Peyer's patch (tissue), 4 donors: ENCODE results near the gene MYMX. TPM values are rescaled to one million over a fixed set of nuclear protein-coding genes. Genes with fewer than 3 reads are reported as not detected.
"Not testable (repeated sequence)": the region's sequence is repeated elsewhere in the genome, so short reads cannot be mapped to it uniquely, and the experiment has no call there.

Source experiments
- DNase-seq, 3 donors: peaks; one replicate each; pipeline ENCODE4 v3.0.0-alpha.2; 2017 to 2019
- H3K27ac ChIP-seq, 4 donors: fragments of 200-600 bp; sonication (generic); one replicate each; pipeline ENCODE4 v1.5.1; 2016 to 2019
- H3K27me3 ChIP-seq, 2 donors: fragments of 200-600 bp; sonication (generic); one replicate each; pipeline ENCODE4 v1.5.1; 2019
- H3K36me3 ChIP-seq, 3 donors: fragments of 200-600 bp; sonication (generic); one replicate each; pipeline ENCODE4 v1.5.1; 2016 to 2019
- H3K4me1 ChIP-seq, 4 donors: fragments of 200-600 bp; sonication (generic); one replicate each; pipeline ENCODE4 v1.5.1; 2016 to 2019
- H3K4me3 ChIP-seq, 4 donors: fragments of 200-600 bp; sonication (generic); 1 replicate in 3 of 4; 2 replicates in 1 of 4; pipeline ENCODE4 v1.5.1; 2016 to 2019; ENCODE audit warnings: mild to moderate bottlenecking in 1 of 4
- H3K9me3 ChIP-seq, 4 donors: fragments of 200-600 bp; sonication (generic); one replicate each; pipeline ENCODE4 v1.5.1; 2016 to 2019; ENCODE audit warnings: mild to moderate bottlenecking in 1 of 4
- CTCF ChIP-seq, 6 experiments: fragments of 450-650 bp in 4 of 6; fragments of 200-600 bp in 2 of 6; sonication (generic) in 1 of 6; IDR thresholded peaks; one replicate each; pipeline ENCODE4 v1.5.1; 2017 to 2019; ENCODE audit warnings: antibody characterized with exemption in 6 of 6, mild to moderate bottlenecking in 3 of 6, moderate library complexity in 1 of 6
- POLR2A ChIP-seq, 2 donors: fragments of 450-650 bp; IDR thresholded peaks; one replicate each; pipeline ENCODE4 v1.5.1; 2017; ENCODE audit warnings: antibody characterized with exemption in 2 of 2, mild to moderate bottlenecking in 2 of 2, moderate library complexity in 2 of 2
- total RNA-seq, 4 donors: library from RNA; depleted of rRNA; stranded (reverse); fragments of >200 nt; gene quantifications; one replicate each; pipeline ENCODE4 v1.1.0, GENCODE V29; 2016

MYMX gene
- total RNA-seq, 4 donors from 2014 or later: not detected

- no peak for TF ChIP-seq CTCF (IDR thresholded peaks at IDR 0.05)
- TF ChIP-seq POLR2A (IDR thresholded peaks at IDR 0.05): no peak
- Histone ChIP-seq H3K27me3 (no peaks in the 10 kb centered on the region), H3K4me3 (no peak overlapping the region), H3K36me3 (no peaks in the 10 kb centered on the region), H3K9me3 (no peaks in the 10 kb centered on the region), H3K27ac (peak overlapping the region in 2 of 4 donors; percentile 65 to 67), H3K4me1 (peaks cover 0 to 21% (median 0%) of the 10 kb centered on the region in 4 donors)
- no peak for DNase-seq
Observed at GRCh38 chr6:44178424-44179071, 38.2 kb upstream of the MYMX start.

- H3K36me3 ChIP-seq: no peaks in the 10 kb centered on the region
- no peak for TF ChIP-seq CTCF (IDR thresholded peaks at IDR 0.05)
- no peak for TF ChIP-seq POLR2A (IDR thresholded peaks at IDR 0.05)
- no peak overlapping the region for H3K4me3 ChIP-seq
- no peaks in the 10 kb centered on the region for H3K27me3 ChIP-seq
- no peak for DNase-seq
- no peaks in the 10 kb centered on the region for H3K9me3 ChIP-seq
- H3K27ac ChIP-seq: no peak overlapping the region
- H3K4me1 ChIP-seq: peaks cover 0 to 21% (median 0%) of the 10 kb centered on the region in 4 donors
Observed at GRCh38 chr6:44179072-44179536, 37.6 kb upstream of the MYMX start.

- Histone ChIP-seq H3K27ac (no peak overlapping the region), H3K4me3 (no peak overlapping the region), H3K4me1 (peaks cover 0 to 21% (median 0%) of the 10 kb centered on the region in 4 donors), H3K27me3 (no peaks in the 10 kb centered on the region), H3K36me3 (no peaks in the 10 kb centered on the region), H3K9me3 (no peaks in the 10 kb centered on the region)
- no peak for DNase-seq
- TF ChIP-seq CTCF (IDR thresholded peaks at IDR 0.05): no peak
- no peak for TF ChIP-seq POLR2A (IDR thresholded peaks at IDR 0.05)
Observed at GRCh38 chr6:44179648-44180047, 37.1 kb upstream of the MYMX start.

- no peak for DNase-seq
- H3K36me3 ChIP-seq: no peaks in the 10 kb centered on the region
- H3K27ac ChIP-seq: no peak overlapping the region
- H3K4me1 ChIP-seq: peaks cover 0 to 21% (median 0%) of the 10 kb centered on the region in 4 donors
- no peak for TF ChIP-seq POLR2A (IDR thresholded peaks at IDR 0.05)
- TF ChIP-seq CTCF (IDR thresholded peaks at IDR 0.05): no peak
- no peak overlapping the region for H3K4me3 ChIP-seq
- no peaks in the 10 kb centered on the region for H3K27me3 ChIP-seq
- H3K9me3 ChIP-seq: no peaks in the 10 kb centered on the region
Observed at GRCh38 chr6:44180406-44180805, 36.3 kb upstream of the MYMX start.

GRCh38 chr6:44180886-44181285 is 35.8 kb upstream of the MYMX start:
- no peak for TF ChIP-seq CTCF (IDR thresholded peaks at IDR 0.05)
- TF ChIP-seq POLR2A (IDR thresholded peaks at IDR 0.05): no peak
- Histone ChIP-seq H3K36me3 (no peaks in the 10 kb centered on the region), H3K27ac (no peak overlapping the region), H3K4me3 (no peak overlapping the region), H3K27me3 (no peaks in the 10 kb centered on the region), H3K4me1 (peaks cover 0 to 21% (median 0%) of the 10 kb centered on the region in 4 donors), H3K9me3 (no peaks in the 10 kb centered on the region)
- no peak for DNase-seq

GRCh38 chr6:44181784-44182183 is 34.9 kb upstream of the MYMX start:
- H3K36me3 ChIP-seq, H3K4me3 ChIP-seq, H3K9me3 ChIP-seq, DNase-seq, H3K27ac ChIP-seq, H3K27me3 ChIP-seq: not testable (repeated sequence)
- H3K4me1 ChIP-seq: peaks cover 0 to 13% (median 0%) of the 10 kb centered on the region in 4 donors
